HG03571 (cell line): ENCODE data around the gene SUGCT.
A peak's percentile ranks its signal among the peaks of the same experiment; 100 is the strongest.

Source experiments
- ATAC-seq: cut with Tn5 transposase; IDR thresholded peaks from one replicate; pipeline ENCODE4 v1.9.1; 2021; ENCODE audit not compliant: unreplicated experiment

Gene SUGCT

GRCh38 chr7:40709062-40709964 lies 574.5 kb downstream of the SUGCT start:
- no peak for ATAC-seq

GRCh38 chr7:40711706-40712105 lies 576.9 kb downstream of the SUGCT start:
- ATAC-seq = no peak

GRCh38 chr7:40714363-40715052 lies 579.7 kb downstream of the SUGCT start:
- ATAC-seq = no peak

- ATAC-seq = no peak
Measured at GRCh38 chr7:40715053-40715430, 580.2 kb downstream of the SUGCT start.

- ATAC-seq = no peak
Measured at GRCh38 chr7:40716052-40716451, 581.2 kb downstream of the SUGCT start.

- peak; percentile 68 for ATAC-seq
Measured at GRCh38 chr7:40717242-40717641, 582.4 kb downstream of the SUGCT start.

- ATAC-seq = no peak
Measured at GRCh38 chr7:40720416-40720815, 585.6 kb downstream of the SUGCT start.

GRCh38 chr7:40721342-40721949 lies 586.6 kb downstream of the SUGCT start:
- no peak for ATAC-seq

- no peak for ATAC-seq
Measured at GRCh38 chr7:40722242-40722641, 587.4 kb downstream of the SUGCT start.

- ATAC-seq = no peak
Measured at GRCh38 chr7:40723829-40724228, 589.0 kb downstream of the SUGCT start.

GRCh38 chr7:40726559-40726958 lies 591.8 kb downstream of the SUGCT start:
- ATAC-seq = no peak

- ATAC-seq = no peak
Measured at GRCh38 chr7:40733114-40733513, 598.3 kb downstream of the SUGCT start.

- ATAC-seq = no peak
Measured at GRCh38 chr7:40733578-40733977, 598.8 kb downstream of the SUGCT start.

- ATAC-seq = no peak
Measured at GRCh38 chr7:40739257-40739656, 604.5 kb downstream of the SUGCT start.

- no peak for ATAC-seq
Measured at GRCh38 chr7:40742270-40742669, 607.5 kb downstream of the SUGCT start.

- no peak for ATAC-seq
Measured at GRCh38 chr7:40746841-40747556, 612.2 kb downstream of the SUGCT start.

GRCh38 chr7:40747856-40748255 lies 613.1 kb downstream of the SUGCT start:
- no peak for ATAC-seq

- ATAC-seq = no peak
Measured at GRCh38 chr7:40749877-40750276, 615.1 kb downstream of the SUGCT start.

GRCh38 chr7:40753455-40753854 lies 618.6 kb downstream of the SUGCT start:
- ATAC-seq = no peak

- ATAC-seq = no peak
Measured at GRCh38 chr7:40755438-40755837, 620.6 kb downstream of the SUGCT start.

GRCh38 chr7:40757109-40757508 lies 622.3 kb downstream of the SUGCT start:
- no peak for ATAC-seq
